Measurements from ENCODE around the gene DERA.
"Not testable (repeated sequence)": the region's sequence is repeated elsewhere in the genome, so short reads cannot be mapped to it uniquely, and the experiment has no call there.

The DERA gene

DNA sequence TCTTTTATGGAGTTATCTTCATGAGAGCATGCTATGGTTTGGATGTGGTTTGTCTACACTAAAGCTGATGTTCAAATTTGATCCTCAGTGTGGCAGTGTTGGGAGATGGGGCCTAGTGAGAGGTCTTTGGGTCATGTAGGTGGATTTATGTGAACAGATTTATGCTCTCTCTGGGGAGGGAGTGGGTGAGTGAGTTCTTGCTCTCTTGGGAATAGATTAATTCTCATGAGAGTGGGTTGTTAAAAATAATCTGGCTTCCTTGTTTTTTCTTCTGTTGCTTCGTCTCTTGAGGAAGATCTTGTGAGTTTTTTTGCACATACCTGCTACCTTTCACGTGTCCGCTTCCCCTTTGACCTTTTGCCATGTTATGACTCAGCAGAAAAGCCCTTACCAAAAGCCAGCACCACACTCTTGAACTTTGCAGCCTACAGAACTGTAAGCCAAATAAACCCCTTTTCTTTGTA lies 20.5 kb downstream of the DERA start:
- no peaks in the 10 kb centered on the region for H3K36me3 ChIP-seq (ENCODE audit: control insufficient read depth in 2 of 2, insufficient read depth in 2 of 2, low read length in 2 of 2)
- H3K4me1 ChIP-seq (ENCODE audit: control insufficient read depth in 2 of 2, insufficient read depth in 2 of 2, low read length in 2 of 2), result no peaks in the 10 kb centered on the region
- no peaks in the 10 kb centered on the region for H3K27me3 ChIP-seq (ENCODE audit: control insufficient read depth in 2 of 2, insufficient read depth in 2 of 2, low read length in 2 of 2)
- no peak overlapping the region for H3K27ac ChIP-seq (ENCODE audit: low read depth in 2 of 2, low read length in 2 of 2)
- H3K4me3 ChIP-seq (ENCODE audit: low read length in 2 of 2), result no peak overlapping the region
- no peaks in the 10 kb centered on the region for H3K9me3 ChIP-seq (ENCODE audit: control insufficient read depth in 2 of 2, low read length in 2 of 2)
- H3K9ac ChIP-seq (ENCODE audit: low read depth in 1 of 2, low read length in 2 of 2), result no peak overlapping the region

DNA sequence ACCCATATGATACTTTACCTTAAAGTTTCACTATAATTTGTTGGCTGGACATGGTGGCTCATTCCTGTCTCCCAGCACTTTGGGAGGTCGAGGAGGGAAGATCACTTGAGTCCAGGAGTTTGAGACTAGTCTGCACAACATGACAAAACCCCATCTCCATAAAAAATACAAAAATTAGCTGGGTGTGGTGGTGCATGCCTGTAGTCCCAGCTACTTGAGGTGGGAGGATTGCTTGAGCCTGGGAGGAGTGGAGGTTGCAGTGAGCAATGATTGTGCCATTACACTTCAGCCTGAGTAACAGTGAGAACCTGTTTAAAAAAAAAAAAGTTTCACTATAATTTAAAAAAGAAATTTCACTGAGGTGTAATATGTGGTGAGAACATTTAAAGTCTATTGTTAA lies 21.2 kb downstream of the DERA start:
- H3K9me3 ChIP-seq (ENCODE audit: control insufficient read depth in 2 of 2, low read length in 2 of 2), result no peaks in the 10 kb centered on the region
- H3K27me3 ChIP-seq (ENCODE audit: control insufficient read depth in 2 of 2, insufficient read depth in 2 of 2, low read length in 2 of 2), result no peaks in the 10 kb centered on the region
- no peaks in the 10 kb centered on the region for H3K4me1 ChIP-seq (ENCODE audit: control insufficient read depth in 2 of 2, insufficient read depth in 2 of 2, low read length in 2 of 2)
- no peak overlapping the region for H3K4me3 ChIP-seq (ENCODE audit: low read length in 2 of 2)
- no peaks in the 10 kb centered on the region for H3K36me3 ChIP-seq (ENCODE audit: control insufficient read depth in 2 of 2, insufficient read depth in 2 of 2, low read length in 2 of 2)
- H3K27ac ChIP-seq (ENCODE audit: low read depth in 2 of 2, low read length in 2 of 2), result no peak overlapping the region
- no peak overlapping the region for H3K9ac ChIP-seq (ENCODE audit: low read depth in 1 of 2, low read length in 2 of 2)

DNA sequence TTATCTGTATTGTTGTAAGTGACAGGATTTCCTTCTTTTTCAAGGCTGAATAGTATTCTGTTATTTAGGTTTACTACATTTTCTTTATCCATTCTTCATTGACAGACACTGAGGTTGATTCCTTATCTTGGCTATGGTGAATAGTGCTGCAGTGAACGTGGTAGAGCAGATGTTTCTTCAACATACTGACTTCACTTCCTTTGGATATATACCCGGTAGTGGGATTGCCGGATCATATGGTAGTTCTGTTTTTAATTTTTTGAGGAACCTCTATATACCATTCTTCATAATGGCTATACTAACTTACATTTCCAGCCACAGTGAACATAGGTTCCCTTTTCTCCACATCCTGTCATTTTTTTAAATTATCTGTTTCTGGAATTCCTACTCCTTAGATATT lies 21.8 kb downstream of the DERA start:
- H3K9ac ChIP-seq (ENCODE audit: low read depth in 1 of 2, low read length in 2 of 2), result no peak overlapping the region
- no peaks in the 10 kb centered on the region for H3K9me3 ChIP-seq (ENCODE audit: control insufficient read depth in 2 of 2, low read length in 2 of 2)
- H3K27ac ChIP-seq (ENCODE audit: low read depth in 2 of 2, low read length in 2 of 2), result no peak overlapping the region
- H3K4me1 ChIP-seq (ENCODE audit: control insufficient read depth in 2 of 2, insufficient read depth in 2 of 2, low read length in 2 of 2), result no peaks in the 10 kb centered on the region
- no peaks in the 10 kb centered on the region for H3K36me3 ChIP-seq (ENCODE audit: control insufficient read depth in 2 of 2, insufficient read depth in 2 of 2, low read length in 2 of 2)
- no peak overlapping the region for H3K4me3 ChIP-seq (ENCODE audit: low read length in 2 of 2)
- H3K27me3 ChIP-seq (ENCODE audit: control insufficient read depth in 2 of 2, insufficient read depth in 2 of 2, low read length in 2 of 2), result no peaks in the 10 kb centered on the region

DNA sequence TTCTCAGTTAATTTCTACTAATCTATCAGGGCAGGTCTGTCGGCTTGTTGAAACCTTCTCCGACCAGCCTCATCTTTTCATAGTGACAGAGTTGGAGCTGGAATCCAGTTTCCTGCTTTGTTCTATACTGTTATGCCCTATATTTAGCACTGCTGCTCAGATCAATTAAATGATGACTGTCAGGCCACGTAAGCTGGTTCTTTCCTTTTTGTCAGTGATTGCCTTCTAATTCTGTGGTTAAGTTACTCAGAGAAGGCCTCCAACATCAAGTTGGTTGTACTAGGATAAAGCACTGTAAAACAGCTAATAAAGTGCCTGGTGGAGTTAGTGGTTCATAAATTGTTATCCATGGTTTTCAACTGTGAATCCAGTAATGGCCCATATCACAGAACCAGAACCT lies 22.6 kb downstream of the DERA start:
- no peak overlapping the region for H3K27ac ChIP-seq (ENCODE audit: low read depth in 2 of 2, low read length in 2 of 2)
- H3K27me3 ChIP-seq (ENCODE audit: control insufficient read depth in 2 of 2, insufficient read depth in 2 of 2, low read length in 2 of 2), result no peaks in the 10 kb centered on the region
- H3K4me3 ChIP-seq (ENCODE audit: low read length in 2 of 2), result no peak overlapping the region
- H3K36me3 ChIP-seq (ENCODE audit: control insufficient read depth in 2 of 2, insufficient read depth in 2 of 2, low read length in 2 of 2), result no peaks in the 10 kb centered on the region
- no peaks in the 10 kb centered on the region for H3K4me1 ChIP-seq (ENCODE audit: control insufficient read depth in 2 of 2, insufficient read depth in 2 of 2, low read length in 2 of 2)
- peaks cover 0 to under 1% of the 10 kb centered on the region in 2 donors for H3K9me3 ChIP-seq (ENCODE audit: control insufficient read depth in 2 of 2, low read length in 2 of 2)
- H3K9ac ChIP-seq (ENCODE audit: low read depth in 1 of 2, low read length in 2 of 2), result no peak overlapping the region

DNA sequence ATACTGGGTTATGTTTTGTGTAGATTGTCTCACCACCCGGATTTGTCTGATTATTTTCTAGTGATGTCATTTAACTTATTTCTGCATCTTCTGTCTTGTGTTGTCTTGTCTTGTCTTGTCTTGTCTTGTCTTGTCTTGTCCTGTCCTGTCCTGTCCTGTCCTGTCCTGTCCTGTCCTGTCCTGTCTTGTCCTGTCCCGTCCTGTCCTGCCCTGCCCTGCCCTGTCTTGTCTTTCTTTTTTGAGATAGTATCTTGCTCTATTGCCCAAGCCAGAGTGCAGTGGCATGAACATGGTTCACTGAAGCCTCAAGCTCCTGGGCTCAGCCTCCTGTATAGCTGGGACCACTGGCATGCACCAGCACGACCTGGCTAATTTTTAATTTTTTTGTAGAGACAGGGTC lies 25.6 kb downstream of the DERA start:
- H3K4me1 ChIP-seq (ENCODE audit: control insufficient read depth in 2 of 2, insufficient read depth in 2 of 2, low read length in 2 of 2), result no peaks in the 10 kb centered on the region
- peaks cover 0 to 4% of the 10 kb centered on the region in 2 donors for H3K9me3 ChIP-seq (ENCODE audit: control insufficient read depth in 2 of 2, low read length in 2 of 2)
- no peak overlapping the region for H3K27ac ChIP-seq (ENCODE audit: low read depth in 2 of 2, low read length in 2 of 2)
- H3K9ac ChIP-seq (ENCODE audit: low read depth in 1 of 2, low read length in 2 of 2), result no peak overlapping the region
- no peak overlapping the region for H3K4me3 ChIP-seq (ENCODE audit: low read length in 2 of 2)
- no peaks in the 10 kb centered on the region for H3K36me3 ChIP-seq (ENCODE audit: control insufficient read depth in 2 of 2, insufficient read depth in 2 of 2, low read length in 2 of 2)
- no peaks in the 10 kb centered on the region for H3K27me3 ChIP-seq (ENCODE audit: control insufficient read depth in 2 of 2, insufficient read depth in 2 of 2, low read length in 2 of 2)

DNA sequence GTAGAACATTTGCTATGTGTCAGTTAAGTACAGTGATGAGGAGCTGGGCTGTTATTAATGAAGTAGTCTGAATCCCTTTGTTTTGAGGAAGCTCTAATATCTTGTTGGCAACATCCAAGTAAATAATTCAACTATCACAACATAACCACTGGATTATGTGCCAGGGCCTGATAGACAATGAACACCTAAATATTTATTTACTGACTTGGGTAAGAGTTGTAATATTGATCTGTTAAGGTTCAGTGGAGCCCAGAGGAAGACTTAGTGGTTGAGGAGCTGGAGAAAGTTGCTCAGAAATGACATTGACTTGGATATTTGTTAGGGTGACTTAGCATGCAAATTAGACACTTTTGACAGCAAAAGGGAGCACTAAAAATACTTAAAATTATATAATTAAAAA lies 26.8 kb downstream of the DERA start:
- H3K9me3 ChIP-seq (ENCODE audit: control insufficient read depth in 2 of 2, low read length in 2 of 2), result peaks cover 0 to 4% of the 10 kb centered on the region in 2 donors
- no peak overlapping the region for H3K9ac ChIP-seq (ENCODE audit: low read depth in 1 of 2, low read length in 2 of 2)
- H3K36me3 ChIP-seq (ENCODE audit: control insufficient read depth in 2 of 2, insufficient read depth in 2 of 2, low read length in 2 of 2), result no peaks in the 10 kb centered on the region
- no peaks in the 10 kb centered on the region for H3K27me3 ChIP-seq (ENCODE audit: control insufficient read depth in 2 of 2, insufficient read depth in 2 of 2, low read length in 2 of 2)
- no peak overlapping the region for H3K4me3 ChIP-seq (ENCODE audit: low read length in 2 of 2)
- no peaks in the 10 kb centered on the region for H3K4me1 ChIP-seq (ENCODE audit: control insufficient read depth in 2 of 2, insufficient read depth in 2 of 2, low read length in 2 of 2)
- H3K27ac ChIP-seq (ENCODE audit: low read depth in 2 of 2, low read length in 2 of 2), result no peak overlapping the region

DNA sequence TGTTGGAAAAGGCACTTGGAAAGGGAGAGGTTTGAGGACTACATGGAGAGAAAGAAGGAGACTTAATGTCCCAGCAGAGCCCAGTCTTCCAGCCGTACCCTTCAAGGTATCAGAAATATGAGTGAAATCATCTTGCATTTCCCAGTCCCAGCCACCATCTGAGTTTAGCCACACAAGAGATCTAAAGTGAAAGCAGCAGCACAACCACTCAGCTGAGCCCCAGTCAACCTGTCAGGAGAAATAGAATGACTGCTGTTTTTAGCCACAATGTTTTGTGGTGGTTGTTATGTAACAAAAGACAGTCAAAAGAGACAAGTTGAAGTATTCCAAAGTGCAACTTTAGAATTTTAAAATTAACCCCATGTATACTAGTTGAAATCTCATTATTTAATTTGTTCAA lies 28.0 kb downstream of the DERA start:
- no peaks in the 10 kb centered on the region for H3K27me3 ChIP-seq (ENCODE audit: control insufficient read depth in 2 of 2, insufficient read depth in 2 of 2, low read length in 2 of 2)
- no peaks in the 10 kb centered on the region for H3K4me1 ChIP-seq (ENCODE audit: control insufficient read depth in 2 of 2, insufficient read depth in 2 of 2, low read length in 2 of 2)
- peaks cover 0 to 4% of the 10 kb centered on the region in 2 donors for H3K9me3 ChIP-seq (ENCODE audit: control insufficient read depth in 2 of 2, low read length in 2 of 2)
- no peak overlapping the region for H3K27ac ChIP-seq (ENCODE audit: low read depth in 2 of 2, low read length in 2 of 2)
- H3K36me3 ChIP-seq (ENCODE audit: control insufficient read depth in 2 of 2, insufficient read depth in 2 of 2, low read length in 2 of 2), result no peaks in the 10 kb centered on the region
- no peak overlapping the region for H3K4me3 ChIP-seq (ENCODE audit: low read length in 2 of 2)
- no peak overlapping the region for H3K9ac ChIP-seq (ENCODE audit: low read depth in 1 of 2, low read length in 2 of 2)

DNA sequence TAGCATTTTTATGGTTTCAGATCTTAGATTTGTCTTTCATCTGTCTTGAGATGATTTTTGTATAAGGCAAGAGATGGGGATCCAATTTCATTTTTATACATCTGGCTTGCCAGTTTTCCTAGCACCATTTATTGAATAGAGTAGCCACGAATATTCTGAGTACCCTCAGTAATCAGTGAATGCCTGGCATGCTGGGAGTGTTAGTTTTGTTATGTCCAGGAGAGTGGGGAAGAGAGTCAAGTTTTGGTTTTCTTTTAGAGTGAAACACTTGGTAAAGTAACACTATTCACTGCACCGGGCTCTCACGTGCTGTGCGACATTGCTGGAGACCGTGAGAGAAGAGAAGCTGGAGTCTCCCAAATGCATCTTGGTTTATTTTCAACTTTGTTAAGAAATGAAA lies 31.3 kb downstream of the DERA start:
- Histone ChIP-seq H3K9ac (ENCODE audit: low read depth in 1 of 2, low read length in 2 of 2) (no peak overlapping the region), H3K36me3 (ENCODE audit: control insufficient read depth in 2 of 2, insufficient read depth in 2 of 2, low read length in 2 of 2) (no peaks in the 10 kb centered on the region), H3K9me3 (ENCODE audit: control insufficient read depth in 2 of 2, low read length in 2 of 2) (peaks cover 0 to 4% of the 10 kb centered on the region in 2 donors), H3K27ac (ENCODE audit: low read depth in 2 of 2, low read length in 2 of 2) (no peak overlapping the region), H3K27me3 (ENCODE audit: control insufficient read depth in 2 of 2, insufficient read depth in 2 of 2, low read length in 2 of 2) (no peaks in the 10 kb centered on the region), H3K4me1 (ENCODE audit: control insufficient read depth in 2 of 2, insufficient read depth in 2 of 2, low read length in 2 of 2) (no peaks in the 10 kb centered on the region), H3K4me3 (ENCODE audit: low read length in 2 of 2) (no peak overlapping the region)

DNA sequence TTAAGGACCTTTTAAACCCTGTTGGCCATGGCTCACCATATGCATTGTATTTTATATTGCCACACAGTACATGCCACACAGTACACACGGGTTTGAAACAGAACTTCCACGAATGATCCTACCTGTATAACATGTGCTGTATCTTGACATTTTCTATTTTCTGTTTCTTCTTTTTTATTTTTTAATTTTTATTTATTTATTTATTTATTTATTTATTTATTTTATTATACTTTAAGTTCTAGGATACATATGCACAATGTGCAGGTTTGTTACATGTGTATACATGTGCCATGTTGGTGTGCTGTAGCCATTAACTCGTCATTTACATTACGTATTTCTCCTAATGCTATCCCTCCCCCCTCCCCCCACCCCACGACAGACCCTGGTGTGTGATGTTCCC lies 32.4 kb downstream of the DERA start:
- not testable (repeated sequence) for H3K36me3 ChIP-seq (ENCODE audit: control insufficient read depth in 2 of 2, insufficient read depth in 2 of 2, low read length in 2 of 2); H3K27me3 ChIP-seq (ENCODE audit: control insufficient read depth in 2 of 2, insufficient read depth in 2 of 2, low read length in 2 of 2); H3K4me1 ChIP-seq (ENCODE audit: control insufficient read depth in 2 of 2, insufficient read depth in 2 of 2, low read length in 2 of 2); H3K27ac ChIP-seq (ENCODE audit: low read depth in 2 of 2, low read length in 2 of 2); H3K9ac ChIP-seq (ENCODE audit: low read depth in 1 of 2, low read length in 2 of 2); H3K9me3 ChIP-seq (ENCODE audit: control insufficient read depth in 2 of 2, low read length in 2 of 2); H3K4me3 ChIP-seq (ENCODE audit: low read length in 2 of 2)

DNA sequence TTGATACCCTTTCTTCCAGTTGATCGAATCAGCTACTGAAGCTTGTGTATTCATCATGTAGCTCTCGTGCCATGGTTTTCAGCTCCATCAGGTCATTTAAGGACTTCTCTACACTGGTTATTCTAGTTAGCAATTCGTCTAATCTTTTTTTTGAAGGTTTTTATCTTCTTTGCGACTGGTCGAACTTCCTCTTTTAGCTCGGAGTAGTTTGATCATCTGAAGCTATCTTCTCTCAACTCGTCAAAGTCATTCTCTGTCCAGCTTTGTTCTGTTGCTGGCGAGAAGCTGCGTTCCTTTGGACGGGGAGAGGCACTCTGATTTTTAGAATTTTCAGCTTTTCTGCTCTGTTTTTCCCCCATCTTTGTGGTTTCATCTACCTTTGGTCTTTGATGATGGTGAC lies 37.3 kb downstream of the DERA start:
- not testable (repeated sequence) for H3K27me3 ChIP-seq (ENCODE audit: control insufficient read depth in 2 of 2, insufficient read depth in 2 of 2, low read length in 2 of 2); H3K9ac ChIP-seq (ENCODE audit: low read depth in 1 of 2, low read length in 2 of 2); H3K9me3 ChIP-seq (ENCODE audit: control insufficient read depth in 2 of 2, low read length in 2 of 2); H3K36me3 ChIP-seq (ENCODE audit: control insufficient read depth in 2 of 2, insufficient read depth in 2 of 2, low read length in 2 of 2); H3K4me3 ChIP-seq (ENCODE audit: low read length in 2 of 2); H3K27ac ChIP-seq (ENCODE audit: low read depth in 2 of 2, low read length in 2 of 2); H3K4me1 ChIP-seq (ENCODE audit: control insufficient read depth in 2 of 2, insufficient read depth in 2 of 2, low read length in 2 of 2)

DNA sequence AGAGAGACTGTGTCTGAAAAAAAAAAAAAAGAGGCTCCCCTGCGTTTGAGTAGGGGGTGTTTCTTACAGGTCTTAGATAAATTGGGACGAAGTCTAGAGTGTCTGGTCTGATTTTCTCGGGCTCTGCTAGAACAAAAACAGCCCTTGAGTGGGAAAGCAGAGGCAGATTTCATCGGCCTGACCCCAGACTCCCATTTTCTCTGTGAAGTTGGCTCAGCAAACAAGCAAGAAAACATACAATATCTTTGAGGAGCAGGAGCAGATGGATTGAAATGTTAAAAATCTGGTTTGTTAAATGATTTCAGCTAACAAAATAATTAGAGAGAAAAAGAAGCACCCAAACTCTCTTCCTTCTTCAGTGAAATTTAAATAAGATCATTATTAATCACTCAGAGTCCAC lies 44.1 kb downstream of the DERA start:
- Histone ChIP-seq H3K27ac (ENCODE audit: low read depth in 2 of 2, low read length in 2 of 2) (no peak overlapping the region), H3K27me3 (ENCODE audit: control insufficient read depth in 2 of 2, insufficient read depth in 2 of 2, low read length in 2 of 2) (no peaks in the 10 kb centered on the region), H3K4me3 (ENCODE audit: low read length in 2 of 2) (no peak overlapping the region), H3K9me3 (ENCODE audit: control insufficient read depth in 2 of 2, low read length in 2 of 2) (no peaks in the 10 kb centered on the region), H3K36me3 (ENCODE audit: control insufficient read depth in 2 of 2, insufficient read depth in 2 of 2, low read length in 2 of 2) (peaks cover 9 to 11% of the 10 kb centered on the region in 2 donors), H3K9ac (ENCODE audit: low read depth in 1 of 2, low read length in 2 of 2) (no peak overlapping the region), H3K4me1 (ENCODE audit: control insufficient read depth in 2 of 2, insufficient read depth in 2 of 2, low read length in 2 of 2) (no peaks in the 10 kb centered on the region)
